ENCODE data around the gene C11orf58.

DNA sequence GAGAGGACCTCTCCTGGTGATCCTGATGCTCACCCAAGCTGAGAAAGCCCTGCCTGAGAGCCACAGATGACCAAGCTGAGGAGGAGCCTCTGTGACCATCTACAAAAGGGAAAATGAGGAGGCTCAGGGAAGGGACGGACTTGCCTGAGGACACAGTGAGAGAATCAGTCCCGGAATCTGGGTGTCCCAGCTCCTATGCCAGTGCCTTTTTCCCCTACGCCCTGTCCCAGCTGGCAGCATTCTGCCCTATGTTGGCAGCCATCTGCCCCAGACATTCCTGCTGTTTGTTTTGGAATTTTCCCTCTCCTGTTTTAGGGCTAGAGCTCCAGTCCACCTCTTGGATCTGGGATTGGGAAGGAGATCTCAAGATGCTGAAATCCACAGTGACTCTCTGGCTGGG is 54.6 kb downstream of the C11orf58 start:
- TF ChIP-seq, protein P1, sequence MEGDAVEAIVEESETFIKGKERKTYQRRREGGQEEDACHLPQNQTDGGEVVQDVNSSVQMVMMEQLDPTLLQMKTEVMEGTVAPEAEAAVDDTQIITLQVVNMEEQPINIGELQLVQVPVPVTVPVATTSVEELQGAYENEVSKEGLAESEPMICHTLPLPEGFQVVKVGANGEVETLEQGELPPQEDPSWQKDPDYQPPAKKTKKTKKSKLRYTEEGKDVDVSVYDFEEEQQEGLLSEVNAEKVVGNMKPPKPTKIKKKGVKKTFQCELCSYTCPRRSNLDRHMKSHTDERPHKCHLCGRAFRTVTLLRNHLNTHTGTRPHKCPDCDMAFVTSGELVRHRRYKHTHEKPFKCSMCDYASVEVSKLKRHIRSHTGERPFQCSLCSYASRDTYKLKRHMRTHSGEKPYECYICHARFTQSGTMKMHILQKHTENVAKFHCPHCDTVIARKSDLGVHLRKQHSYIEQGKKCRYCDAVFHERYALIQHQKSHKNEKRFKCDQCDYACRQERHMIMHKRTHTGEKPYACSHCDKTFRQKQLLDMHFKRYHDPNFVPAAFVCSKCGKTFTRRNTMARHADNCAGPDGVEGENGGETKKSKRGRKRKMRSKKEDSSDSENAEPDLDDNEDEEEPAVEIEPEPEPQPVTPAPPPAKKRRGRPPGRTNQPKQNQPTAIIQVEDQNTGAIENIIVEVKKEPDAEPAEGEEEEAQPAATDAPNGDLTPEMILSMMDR (IDR thresholded peaks at IDR 0.05): no peak
- TF ChIP-seq POLR2AphosphoS5 (IDR thresholded peaks at IDR 0.05) (no peak), EP300 (IDR thresholded peaks at IDR 0.05; ENCODE audit: low read depth) (no peak), POLR2A (IDR thresholded peaks at IDR 0.05) (no peak)

Measured in transverse colon (tissue), 4 donors.